Hepatocyte (in vitro differentiated cells): ENCODE results near the gene TSHB.

Source experiments
- EZH2 ChIP-seq: fragments of 200-600 bp; sonication (generic); IDR thresholded peaks from 2 replicates; pipeline ENCODE4 v1.6.1; 2016; ENCODE audit warnings: antibody characterized with exemption, mild to moderate bottlenecking, borderline replicate concordance
- EZH2phosphoT487 ChIP-seq: fragments of 200-600 bp; sonication (generic); IDR thresholded peaks from one replicate; pipeline ENCODE4 v1.6.1; 2018; ENCODE audit warnings: antibody characterized with exemption, mild to moderate bottlenecking, low read depth, moderate library complexity; ENCODE audit not compliant: unreplicated experiment, severe bottlenecking
- TF ChIP-seq, protein P1 (sequence below): fragments of 200-600 bp; sonication (generic); IDR thresholded peaks from 2 replicates; pipeline ENCODE4 v1.5.1; 2016; ENCODE audit warnings: antibody characterized with exemption, mild to moderate bottlenecking; ENCODE audit not compliant: poor library complexity

DNA sequence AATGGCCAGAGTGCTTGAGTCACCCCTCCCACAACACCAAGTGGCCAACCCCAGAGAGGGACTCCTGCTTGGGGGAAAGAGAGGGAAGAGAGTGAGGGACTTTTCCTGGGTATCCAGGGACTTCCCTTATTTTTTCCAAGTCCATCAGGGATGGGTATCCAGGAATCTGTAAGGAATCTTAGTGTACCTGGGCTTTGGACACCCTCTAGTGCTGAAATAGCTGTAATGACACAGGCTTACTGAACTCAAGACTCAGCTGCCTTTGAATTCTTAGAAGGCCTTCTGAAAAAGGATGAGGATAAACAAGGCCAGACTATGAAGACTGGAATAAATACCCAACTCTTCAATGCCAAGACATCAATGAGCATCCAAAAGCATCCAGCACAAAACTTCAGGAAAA is 12.0 kb downstream of the TSHB start:
- TF ChIP-seq, protein P1, sequence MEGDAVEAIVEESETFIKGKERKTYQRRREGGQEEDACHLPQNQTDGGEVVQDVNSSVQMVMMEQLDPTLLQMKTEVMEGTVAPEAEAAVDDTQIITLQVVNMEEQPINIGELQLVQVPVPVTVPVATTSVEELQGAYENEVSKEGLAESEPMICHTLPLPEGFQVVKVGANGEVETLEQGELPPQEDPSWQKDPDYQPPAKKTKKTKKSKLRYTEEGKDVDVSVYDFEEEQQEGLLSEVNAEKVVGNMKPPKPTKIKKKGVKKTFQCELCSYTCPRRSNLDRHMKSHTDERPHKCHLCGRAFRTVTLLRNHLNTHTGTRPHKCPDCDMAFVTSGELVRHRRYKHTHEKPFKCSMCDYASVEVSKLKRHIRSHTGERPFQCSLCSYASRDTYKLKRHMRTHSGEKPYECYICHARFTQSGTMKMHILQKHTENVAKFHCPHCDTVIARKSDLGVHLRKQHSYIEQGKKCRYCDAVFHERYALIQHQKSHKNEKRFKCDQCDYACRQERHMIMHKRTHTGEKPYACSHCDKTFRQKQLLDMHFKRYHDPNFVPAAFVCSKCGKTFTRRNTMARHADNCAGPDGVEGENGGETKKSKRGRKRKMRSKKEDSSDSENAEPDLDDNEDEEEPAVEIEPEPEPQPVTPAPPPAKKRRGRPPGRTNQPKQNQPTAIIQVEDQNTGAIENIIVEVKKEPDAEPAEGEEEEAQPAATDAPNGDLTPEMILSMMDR: peak; percentile 54
- no peak for TF ChIP-seq EZH2
- TF ChIP-seq EZH2phosphoT487: no peak
